Nephron (organoid): ENCODE measurements around the gene LONP2.

Source experiments
- H3K27ac Mint-ChIP-seq, 3 experiments: 2 replicates each; pipeline ENCODE4 v1.8.0; 2020; ENCODE audit warnings: mixed read lengths in 3 of 3, mild to moderate bottlenecking in 2 of 3, moderate library complexity in 1 of 3
- H3K27me3 Mint-ChIP-seq: 2 replicates; pipeline ENCODE4 v1.8.0; 2021; ENCODE audit warnings: low read depth, mild to moderate bottlenecking, moderate library complexity, mixed read lengths
- H3K36me3 Mint-ChIP-seq: 2 replicates; pipeline ENCODE4 v1.8.0; 2020; ENCODE audit warnings: low read depth, mixed read lengths
- H3K4me1 Mint-ChIP-seq: 2 replicates; pipeline ENCODE4 v1.8.0; 2020; ENCODE audit warnings: mixed read lengths
- H3K4me3 Mint-ChIP-seq, 3 experiments: 2 replicates each; pipeline ENCODE4 v1.8.0; 2020; ENCODE audit warnings: mild to moderate bottlenecking in 3 of 3, mixed read lengths in 3 of 3, moderate library complexity in 2 of 3
- H3K9me3 Mint-ChIP-seq: 2 replicates; pipeline ENCODE4 v1.8.0; 2020; ENCODE audit warnings: mixed read lengths
- CTCF ChIP-seq, 3 experiments: fragments of 200-600 bp; sonication (generic); IDR thresholded peaks; one replicate each; pipeline ENCODE4 v1.5.0; 2021; ENCODE audit warnings: antibody characterized with exemption in 3 of 3; ENCODE audit not compliant: unreplicated experiment in 3 of 3

The LONP2 gene

GRCh38 chr16:48332978-48333377, 88.9 kb downstream of the LONP2 start:
- Mint-ChIP-seq H3K36me3 (peaks cover 49% of the 10 kb centered on the region), H3K4me1 (no peaks in the 10 kb centered on the region), H3K4me3 (no peak overlapping the region), H3K27ac (no peak overlapping the region), H3K27me3 (no peaks in the 10 kb centered on the region), H3K9me3 (no peaks in the 10 kb centered on the region)
- TF ChIP-seq CTCF (IDR thresholded peaks at IDR 0.05; ENCODE audit: unreplicated experiment in 3 of 3), result no peak

GRCh38 chr16:48334325-48334724, 90.2 kb downstream of the LONP2 start:
- Mint-ChIP-seq H3K27ac (no peak overlapping the region), H3K9me3 (no peaks in the 10 kb centered on the region), H3K4me3 (no peak overlapping the region), H3K36me3 (peaks cover 59% of the 10 kb centered on the region), H3K4me1 (no peaks in the 10 kb centered on the region), H3K27me3 (no peaks in the 10 kb centered on the region)
- TF ChIP-seq CTCF (IDR thresholded peaks at IDR 0.05; ENCODE audit: unreplicated experiment in 3 of 3), result no peak

- Mint-ChIP-seq H3K27me3 (no peaks in the 10 kb centered on the region), H3K27ac (peak overlapping the region in 1 of 3 experiments; percentile 12), H3K4me1 (no peaks in the 10 kb centered on the region), H3K9me3 (no peaks in the 10 kb centered on the region), H3K4me3 (no peak overlapping the region), H3K36me3 (peaks cover 69% of the 10 kb centered on the region)
- TF ChIP-seq CTCF (IDR thresholded peaks at IDR 0.05; ENCODE audit: unreplicated experiment in 3 of 3), result no peak
Observed at GRCh38 chr16:48335961-48336360, 91.9 kb downstream of the LONP2 start.

GRCh38 chr16:48340054-48340453, 96.0 kb downstream of the LONP2 start:
- Mint-ChIP-seq H3K4me1 (no peaks in the 10 kb centered on the region), H3K27me3 (no peaks in the 10 kb centered on the region), H3K36me3 (peaks cover 75% of the 10 kb centered on the region), H3K4me3 (no peak overlapping the region), H3K27ac (no peak overlapping the region), H3K9me3 (no peaks in the 10 kb centered on the region)
- TF ChIP-seq CTCF (IDR thresholded peaks at IDR 0.05; ENCODE audit: unreplicated experiment in 3 of 3), result no peak

GRCh38 chr16:48342591-48342990, 98.5 kb downstream of the LONP2 start:
- Mint-ChIP-seq H3K36me3 (peaks cover 56% of the 10 kb centered on the region), H3K27ac (no peak overlapping the region), H3K4me3 (no peak overlapping the region), H3K27me3 (no peaks in the 10 kb centered on the region), H3K4me1 (no peaks in the 10 kb centered on the region), H3K9me3 (no peaks in the 10 kb centered on the region)
- no peak for TF ChIP-seq CTCF (IDR thresholded peaks at IDR 0.05; ENCODE audit: unreplicated experiment in 3 of 3)

GRCh38 chr16:48347191-48347865, 103.2 kb downstream of the LONP2 start:
- Mint-ChIP-seq H3K4me3 (no peak overlapping the region), H3K27me3 (no peaks in the 10 kb centered on the region), H3K36me3 (peaks cover 50% of the 10 kb centered on the region), H3K9me3 (no peaks in the 10 kb centered on the region), H3K27ac (no peak overlapping the region), H3K4me1 (no peaks in the 10 kb centered on the region)
- TF ChIP-seq CTCF (IDR thresholded peaks at IDR 0.05; ENCODE audit: unreplicated experiment in 3 of 3), result no peak
